SK-N-SH treated with all-trans-retinoic acid at 6 μM for 48 hours (cell line): ENCODE data around the gene HCK.
A peak's percentile ranks its signal among the peaks of the same experiment; 100 is the strongest.
"Not testable (repeated sequence)": the region's sequence is repeated elsewhere in the genome, so short reads cannot be mapped to it uniquely, and the experiment has no call there.

Experiments
- ATAC-seq: fragments of 200-7000 bp; cut with Tn5 transposase; 3 replicates; pipeline ENCODE4 v1.9.1; 2020; ENCODE audit warnings: mild to moderate bottlenecking, moderate library complexity
- ARNTL ChIP-seq: fragments of 450-650 bp; formaldehyde crosslinking; IDR thresholded peaks from 2 replicates; pipeline ENCODE4 v1.5.0; 2020; ENCODE audit warnings: low read depth, mild to moderate bottlenecking, moderate library complexity, borderline replicate concordance
- CREB5 ChIP-seq: fragments of 250-450 bp; sonication (Bioruptor Pico); IDR thresholded peaks from 2 replicates; pipeline ENCODE4 v1.5.1; 2020; ENCODE audit warnings: low read depth, mild to moderate bottlenecking, moderate library complexity
- CSDC2 ChIP-seq: fragments of 250-450 bp; sonication (Bioruptor Pico); IDR thresholded peaks from 2 replicates; pipeline ENCODE4 v1.5.0; 2020; ENCODE audit warnings: mild to moderate bottlenecking, moderate library complexity
- CSRNP3 ChIP-seq: fragments of 250-450 bp; sonication (Bioruptor Pico); IDR thresholded peaks from 2 replicates; pipeline ENCODE4 v1.5.1; 2021; ENCODE audit warnings: mild to moderate bottlenecking, moderate library complexity
- ESRRG ChIP-seq: fragments of 250-450 bp; sonication (Bioruptor Pico); IDR thresholded peaks from 2 replicates; pipeline ENCODE4 v1.6.1; 2021; ENCODE audit warnings: mild to moderate bottlenecking
- GLIS3 ChIP-seq: fragments of 250-450 bp; sonication (Bioruptor Pico); IDR thresholded peaks from 2 replicates; pipeline ENCODE4 v1.5.0; 2020; ENCODE audit warnings: mild to moderate bottlenecking, moderate library complexity
- OSR1 ChIP-seq: fragments of 250-450 bp; sonication (Bioruptor Pico); IDR thresholded peaks from 2 replicates; pipeline ENCODE4 v1.8.0; 2022; ENCODE audit warnings: moderate library complexity, mild to moderate bottlenecking, inconsistent platforms
- POU6F1 ChIP-seq: fragments of 250-450 bp; sonication (Bioruptor Pico); IDR thresholded peaks from 2 replicates; pipeline ENCODE4 v1.8.0; 2021; ENCODE audit warnings: low read depth, mild to moderate bottlenecking, moderate library complexity, borderline replicate concordance
- PPARA ChIP-seq: fragments of 250-450 bp; sonication (Bioruptor Pico); IDR thresholded peaks from 2 replicates; pipeline ENCODE4 v1.5.0; 2020; ENCODE audit warnings: mild to moderate bottlenecking, borderline replicate concordance
- RARB ChIP-seq: fragments of 250-450 bp; sonication (Bioruptor Pico); IDR thresholded peaks from 2 replicates; pipeline ENCODE4 v1.8.0; 2021; ENCODE audit warnings: mild to moderate bottlenecking, moderate library complexity
- SNAI2 ChIP-seq: fragments of 250-450 bp; sonication (Bioruptor Pico); IDR thresholded peaks from 2 replicates; pipeline ENCODE4 v1.5.0; 2020; ENCODE audit warnings: mild to moderate bottlenecking, moderate library complexity
- TCF4 ChIP-seq: fragments of 250-450 bp; sonication (Bioruptor Pico); IDR thresholded peaks from 2 replicates; pipeline ENCODE4 v1.8.0; 2021; ENCODE audit warnings: mild to moderate bottlenecking, moderate library complexity, borderline replicate concordance
- TOX ChIP-seq: fragments of 250-450 bp; sonication (Bioruptor Pico); IDR thresholded peaks from 2 replicates; pipeline ENCODE4 v1.8.0; 2021; ENCODE audit warnings: mild to moderate bottlenecking, moderate library complexity, borderline replicate concordance
- ZC3H10 ChIP-seq: fragments of 250-450 bp; sonication (Bioruptor Pico); IDR thresholded peaks from 2 replicates; pipeline ENCODE4 v1.5.1; 2021; ENCODE audit warnings: mild to moderate bottlenecking, moderate library complexity
- ZFP3 ChIP-seq: fragments of 250-450 bp; sonication (Bioruptor Pico); IDR thresholded peaks from 2 replicates; pipeline ENCODE4 v1.5.0; 2020; ENCODE audit warnings: mild to moderate bottlenecking, moderate library complexity
- ZFP30 ChIP-seq: fragments of 450-650 bp; formaldehyde crosslinking; IDR thresholded peaks from 2 replicates; pipeline ENCODE4 v1.5.0; 2022; ENCODE audit warnings: mild to moderate bottlenecking, moderate library complexity
- ZNF565 ChIP-seq: fragments of 450-650 bp; formaldehyde crosslinking; conservative IDR thresholded peaks from 2 replicates; pipeline ENCODE4 v1.5.0; 2020; ENCODE audit warnings: low read depth, mild to moderate bottlenecking, moderate library complexity
- ZNF70 ChIP-seq: fragments of 450-650 bp; formaldehyde crosslinking; IDR thresholded peaks from 2 replicates; pipeline ENCODE4 v1.5.0; 2020; ENCODE audit warnings: mild to moderate bottlenecking, moderate library complexity
- ZNF8 ChIP-seq: fragments of 450-650 bp; formaldehyde crosslinking; IDR thresholded peaks from 2 replicates; pipeline ENCODE4 v1.5.0; 2020; ENCODE audit warnings: mild to moderate bottlenecking, moderate library complexity

HCK gene

GRCh38 chr20:32114305-32114960, 62.4 kb downstream of the HCK start:
- ATAC-seq = no peak
- no peak for TF ChIP-seq ARNTL (CRISPR knock-in tag)
- TF ChIP-seq ESRRG = no peak
- no peak for TF ChIP-seq GLIS3
- no peak for TF ChIP-seq RARB (CRISPR knock-in tag)
- no peak for TF ChIP-seq ZNF8

- no peak for ATAC-seq
Observed at GRCh38 chr20:32115211-32115767, 63.2 kb downstream of the HCK start.

GRCh38 chr20:32116079-32116521, 64.1 kb downstream of the HCK start:
- peak; percentile 30; the same call in 2 of the 3 replicates for ATAC-seq
- TF ChIP-seq ZNF70 (no peak), TOX (CRISPR knock-in tag) (no peak), ZNF565 (CRISPR knock-in tag) (no peak), GLIS3 (no peak), SNAI2 (CRISPR knock-in tag) (no peak), ZFP3 (no peak), POU6F1 (CRISPR knock-in tag) (no peak), CSDC2 (no peak), OSR1 (no peak), CSRNP3 (no peak)

More at GRCh38 chr20:32115211-32115767, 63.2 kb downstream of the HCK start:
- no peak for TF ChIP-seq GLIS3
- no peak for TF ChIP-seq ZFP30 (CRISPR knock-in tag)
- no peak for TF ChIP-seq SNAI2 (CRISPR knock-in tag)
- TF ChIP-seq ESRRG = no peak
- TF ChIP-seq CREB5 (CRISPR knock-in tag) = no peak
- no peak for TF ChIP-seq PPARA (CRISPR knock-in tag)
- no peak for TF ChIP-seq CSRNP3
- TF ChIP-seq ARNTL (CRISPR knock-in tag) = no peak
- TF ChIP-seq, all 23 proteins: peak for 0

GRCh38 chr20:32116796-32117195, 64.8 kb downstream of the HCK start:
- not testable (repeated sequence) for ATAC-seq

- ATAC-seq = not testable (repeated sequence)
Observed at GRCh38 chr20:32118427-32118826, 66.4 kb downstream of the HCK start.

- TF ChIP-seq ARNTL (CRISPR knock-in tag) (no peak), ZC3H10 (CRISPR knock-in tag) (no peak), CREB5 (CRISPR knock-in tag) (no peak), TCF4 (CRISPR knock-in tag) (no peak)
- no peak for ATAC-seq
Observed at GRCh38 chr20:32119734-32120133, 67.7 kb downstream of the HCK start.

GRCh38 chr20:32121908-32122307, 69.9 kb downstream of the HCK start:
- not testable (repeated sequence) for ATAC-seq
